ENCODE measurements around the gene MBOAT1. TPM values are rescaled to one million over a fixed set of nuclear protein-coding genes. Genes with fewer than 3 reads are reported as not detected.
"Not testable (repeated sequence)": the region's sequence is repeated elsewhere in the genome, so short reads cannot be mapped to it uniquely, and the experiment has no call there.

Gene MBOAT1
- total RNA-seq, 1 donor from 2014 or later, result 6.4 TPM

GRCh38 chr6:20146291-20146690 lies 66.0 kb downstream of the MBOAT1 start:
- TF ChIP-seq EZH2 (IDR thresholded peaks at IDR 0.05; ENCODE audit: insufficient read depth, low read length) (no peak), CTCF (IDR thresholded peaks at IDR 0.05; ENCODE audit: insufficient read depth, low read depth, low read length) (no peak)
- H3K4me2 ChIP-seq (ENCODE audit: low read length), result no peak overlapping the region
- H3K4me1 ChIP-seq (ENCODE audit: insufficient read depth, low read length), result no peaks in the 10 kb centered on the region
- H3K27me3 ChIP-seq (ENCODE audit: insufficient read depth, low read length), result no peaks in the 10 kb centered on the region
- no peaks in the 10 kb centered on the region for H4K20me1 ChIP-seq (ENCODE audit: insufficient read depth, low read length)
- no peak overlapping the region for H3K9ac ChIP-seq (ENCODE audit: low read length)
- no peak for FAIRE-seq
- Mint-ChIP-seq H3K36me3 (ENCODE audit: low read depth, unreplicated experiment) (no peaks in the 10 kb centered on the region), H3K27ac (ENCODE audit: unreplicated experiment) (no peak overlapping the region), H3K4me3 (ENCODE audit: unreplicated experiment) (no peak overlapping the region), H3K4me1 (ENCODE audit: low read depth, unreplicated experiment) (no peaks in the 10 kb centered on the region), H3K27me3 (ENCODE audit: low read depth, unreplicated experiment) (no peaks in the 10 kb centered on the region), H3K9me3 (ENCODE audit: unreplicated experiment) (no peaks in the 10 kb centered on the region)
- no peak overlapping the region for H3K27ac ChIP-seq (ENCODE audit: low read depth, low read length)
- H3K9me3 ChIP-seq (ENCODE audit: insufficient read depth, low read depth, low read length), result no peaks in the 10 kb centered on the region
- no peaks in the 10 kb centered on the region for H3K36me3 ChIP-seq (ENCODE audit: insufficient read depth, low read length)
- no peak overlapping the region for H2AFZ ChIP-seq (ENCODE audit: low read depth, low read length)
- no peaks in the 10 kb centered on the region for H3K79me2 ChIP-seq (ENCODE audit: insufficient read depth, low read length)
- H3K4me3 ChIP-seq (ENCODE audit: insufficient read depth, low read depth, low read length), result no peak overlapping the region
- no peak for DNase-seq (ENCODE audit: low read depth)

GRCh38 chr6:20142866-20143265 lies 69.4 kb downstream of the MBOAT1 start:
- TF ChIP-seq EZH2 (IDR thresholded peaks at IDR 0.05; ENCODE audit: insufficient read depth, low read length) (no peak), CTCF (IDR thresholded peaks at IDR 0.05; ENCODE audit: insufficient read depth, low read depth, low read length) (no peak)
- no peaks in the 10 kb centered on the region for H3K27me3 ChIP-seq (ENCODE audit: insufficient read depth, low read length)
- H3K27ac Mint-ChIP-seq (ENCODE audit: unreplicated experiment), result no peak overlapping the region
- no peaks in the 10 kb centered on the region for H3K4me1 Mint-ChIP-seq (ENCODE audit: low read depth, unreplicated experiment)
- no peak for DNase-seq (ENCODE audit: low read depth)
- H3K79me2 ChIP-seq (ENCODE audit: insufficient read depth, low read length), result no peaks in the 10 kb centered on the region
- no peak for FAIRE-seq
- no peak overlapping the region for H3K4me3 Mint-ChIP-seq (ENCODE audit: unreplicated experiment)
- H3K4me3 ChIP-seq (ENCODE audit: insufficient read depth, low read depth, low read length), result no peak overlapping the region
- no peak overlapping the region for H3K9ac ChIP-seq (ENCODE audit: low read length)
- H3K9me3 Mint-ChIP-seq (ENCODE audit: unreplicated experiment), result no peaks in the 10 kb centered on the region
- H3K36me3 Mint-ChIP-seq (ENCODE audit: low read depth, unreplicated experiment), result no peaks in the 10 kb centered on the region
- H4K20me1 ChIP-seq (ENCODE audit: insufficient read depth, low read length), result no peaks in the 10 kb centered on the region
- H3K9me3 ChIP-seq (ENCODE audit: insufficient read depth, low read depth, low read length), result no peaks in the 10 kb centered on the region
- no peaks in the 10 kb centered on the region for H3K36me3 ChIP-seq (ENCODE audit: insufficient read depth, low read length)
- H3K27me3 Mint-ChIP-seq (ENCODE audit: low read depth, unreplicated experiment), result no peaks in the 10 kb centered on the region
- H3K27ac ChIP-seq (ENCODE audit: low read depth, low read length), result no peak overlapping the region
- no peaks in the 10 kb centered on the region for H3K4me1 ChIP-seq (ENCODE audit: insufficient read depth, low read length)
- H3K4me2 ChIP-seq (ENCODE audit: low read length), result no peak overlapping the region
- H2AFZ ChIP-seq (ENCODE audit: low read depth, low read length), result no peak overlapping the region

GRCh38 chr6:20141931-20142330 lies 70.3 kb downstream of the MBOAT1 start:
- no peak overlapping the region for H3K4me3 ChIP-seq (ENCODE audit: insufficient read depth, low read depth, low read length)
- H3K9me3 ChIP-seq (ENCODE audit: insufficient read depth, low read depth, low read length), result no peaks in the 10 kb centered on the region
- H3K27me3 Mint-ChIP-seq (ENCODE audit: low read depth, unreplicated experiment), result no peaks in the 10 kb centered on the region
- no peaks in the 10 kb centered on the region for H3K36me3 Mint-ChIP-seq (ENCODE audit: low read depth, unreplicated experiment)
- no peak for FAIRE-seq
- H3K9ac ChIP-seq (ENCODE audit: low read length), result no peak overlapping the region
- no peaks in the 10 kb centered on the region for H3K36me3 ChIP-seq (ENCODE audit: insufficient read depth, low read length)
- H3K4me3 Mint-ChIP-seq (ENCODE audit: unreplicated experiment), result no peak overlapping the region
- H3K79me2 ChIP-seq (ENCODE audit: insufficient read depth, low read length), result no peaks in the 10 kb centered on the region
- no peak overlapping the region for H2AFZ ChIP-seq (ENCODE audit: low read depth, low read length)
- no peaks in the 10 kb centered on the region for H3K27me3 ChIP-seq (ENCODE audit: insufficient read depth, low read length)
- no peak for DNase-seq (ENCODE audit: low read depth)
- no peak overlapping the region for H3K27ac ChIP-seq (ENCODE audit: low read depth, low read length)
- H3K9me3 Mint-ChIP-seq (ENCODE audit: unreplicated experiment), result no peaks in the 10 kb centered on the region
- TF ChIP-seq CTCF (IDR thresholded peaks at IDR 0.05; ENCODE audit: insufficient read depth, low read depth, low read length) (no peak), EZH2 (IDR thresholded peaks at IDR 0.05; ENCODE audit: insufficient read depth, low read length) (no peak)
- H3K27ac Mint-ChIP-seq (ENCODE audit: unreplicated experiment), result no peak overlapping the region
- no peaks in the 10 kb centered on the region for H3K4me1 Mint-ChIP-seq (ENCODE audit: low read depth, unreplicated experiment)
- no peaks in the 10 kb centered on the region for H4K20me1 ChIP-seq (ENCODE audit: insufficient read depth, low read length)
- H3K4me2 ChIP-seq (ENCODE audit: low read length), result no peak overlapping the region
- H3K4me1 ChIP-seq (ENCODE audit: insufficient read depth, low read length), result no peaks in the 10 kb centered on the region

GRCh38 chr6:20139127-20139963 lies 72.9 kb downstream of the MBOAT1 start:
- FAIRE-seq; H3K9me3 ChIP-seq (ENCODE audit: insufficient read depth, low read depth, low read length); H3K4me3 Mint-ChIP-seq (ENCODE audit: unreplicated experiment); H3K27me3 ChIP-seq (ENCODE audit: insufficient read depth, low read length); H2AFZ ChIP-seq (ENCODE audit: low read depth, low read length); H3K4me3 ChIP-seq (ENCODE audit: insufficient read depth, low read depth, low read length); H3K9ac ChIP-seq (ENCODE audit: low read length); H3K27ac ChIP-seq (ENCODE audit: low read depth, low read length); H3K79me2 ChIP-seq (ENCODE audit: insufficient read depth, low read length); H4K20me1 ChIP-seq (ENCODE audit: insufficient read depth, low read length); H3K4me1 Mint-ChIP-seq (ENCODE audit: low read depth, unreplicated experiment); H3K4me1 ChIP-seq (ENCODE audit: insufficient read depth, low read length); H3K9me3 Mint-ChIP-seq (ENCODE audit: unreplicated experiment); H3K36me3 ChIP-seq (ENCODE audit: insufficient read depth, low read length); DNase-seq (ENCODE audit: low read depth); H3K4me2 ChIP-seq (ENCODE audit: low read length); H3K36me3 Mint-ChIP-seq (ENCODE audit: low read depth, unreplicated experiment); H3K27ac Mint-ChIP-seq (ENCODE audit: unreplicated experiment); H3K27me3 Mint-ChIP-seq (ENCODE audit: low read depth, unreplicated experiment): not testable (repeated sequence)

All from astrocyte (in vitro differentiated cells and primary cell).